Head of caudate nucleus (tissue), 42 donors: ENCODE data around the gene PLEKHG4.

Source experiments
- DNase-seq, 42 donors: peaks; one replicate each; pipeline versions ENCODE4 v3.0.0 to v3.0.0-alpha.2; 2020 to 2021; ENCODE audit warnings: mixed read lengths in 7 of 42
- intact Hi-C: fragments of 100-400 bp; cut with DNase I; formaldehyde crosslinking; loops from one replicate; pipeline ENCODE4 v1.15.0; 2022

The PLEKHG4 gene

DNA sequence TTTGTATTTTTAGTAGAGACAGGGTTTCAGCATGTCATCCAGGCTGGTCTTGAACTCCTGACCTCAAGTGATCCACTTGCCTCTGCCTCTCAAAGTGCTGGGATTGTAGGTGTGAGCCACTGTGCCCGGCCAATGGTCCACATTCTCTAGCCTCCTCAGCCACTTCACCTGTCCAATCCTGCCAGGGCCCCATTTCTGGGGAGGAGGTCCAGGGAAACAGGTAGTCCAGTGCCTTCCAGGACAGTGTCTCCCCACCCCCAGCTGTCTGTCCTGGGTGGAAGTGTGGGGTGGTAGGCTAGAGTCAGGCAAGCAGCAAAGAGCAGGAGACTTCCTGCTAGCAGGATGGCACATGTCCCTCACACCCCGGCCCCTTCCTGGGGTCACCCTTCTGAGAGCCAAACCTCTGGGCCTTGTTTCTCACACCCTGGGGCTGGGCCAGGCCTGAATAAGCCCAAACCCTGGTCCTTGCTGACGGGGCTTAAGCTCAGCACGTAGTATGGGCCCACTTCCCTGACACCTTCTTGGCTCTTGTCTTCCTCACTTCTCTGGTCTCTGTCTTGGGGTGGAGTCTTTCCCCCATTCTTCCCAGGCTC, 37.1 kb upstream of the PLEKHG4 start:
- no peak for DNase-seq
- intact Hi-C loops = no loop called here

DNA sequence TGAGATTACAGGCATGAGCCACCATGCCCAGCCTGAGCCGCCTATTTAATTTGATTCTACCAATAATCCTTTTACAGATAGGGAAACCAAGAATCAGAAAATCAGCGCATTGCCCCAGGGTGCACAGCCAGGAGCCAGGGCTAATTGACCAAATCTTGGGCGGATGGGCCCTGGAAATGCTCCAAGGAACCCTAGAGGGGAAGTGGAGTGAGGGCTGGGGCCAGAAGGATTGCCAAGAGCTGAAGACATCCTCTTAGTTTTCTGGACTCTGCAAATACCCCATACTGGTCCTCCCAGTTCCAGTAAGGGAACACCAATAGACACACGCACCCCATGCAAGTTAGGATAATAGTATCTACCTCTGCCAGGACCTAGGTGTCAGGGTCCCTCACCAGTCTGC, 35.9 kb upstream of the PLEKHG4 start:
- intact Hi-C loops = no loop called here
- DNase-seq = peak in 8 of 42 donors; percentile 27 to 62 (median 44)

DNA sequence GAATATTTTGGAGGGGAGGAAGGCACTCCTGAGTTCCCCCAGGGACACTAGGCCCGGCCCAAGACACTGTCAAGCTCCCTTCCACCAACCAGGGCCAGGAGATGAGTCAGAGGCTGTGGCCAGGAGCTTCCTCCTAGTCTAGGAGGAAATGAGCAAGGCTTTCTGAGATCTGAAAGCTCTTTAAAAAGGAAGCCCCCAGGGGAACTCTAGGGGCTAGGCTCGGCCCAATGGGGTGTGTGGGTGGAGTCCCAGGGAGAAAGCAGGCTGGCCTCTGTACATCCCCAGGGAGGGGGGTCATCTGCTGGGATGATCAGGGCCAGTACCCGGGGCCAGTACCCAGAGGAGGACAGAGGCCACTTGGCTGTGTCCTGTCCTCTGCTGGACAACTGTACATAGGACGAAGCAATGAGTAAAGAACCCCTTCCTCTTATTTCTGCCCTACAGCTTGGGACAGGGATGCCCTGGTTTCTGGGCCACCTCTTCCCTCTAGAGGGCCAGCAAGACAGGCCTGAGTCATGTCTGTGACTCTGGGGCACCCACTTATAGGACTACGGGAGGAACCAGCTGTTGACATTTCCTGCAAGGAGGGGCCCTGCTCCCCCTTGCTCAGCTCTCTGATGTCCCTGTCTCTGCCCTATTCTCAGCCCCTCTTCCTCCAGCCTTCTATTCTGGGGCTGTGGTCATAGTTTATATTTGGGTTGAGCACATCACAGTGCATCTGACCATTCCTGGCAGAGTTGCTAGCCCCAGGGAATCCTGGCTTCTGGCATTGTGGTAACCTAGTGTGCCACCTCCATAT, 34.7 kb upstream of the PLEKHG4 start:
- DNase-seq = peak in 30 of 42 donors; percentile 18 to 77 (median 50)
- intact Hi-C loops = no loop called here

DNA sequence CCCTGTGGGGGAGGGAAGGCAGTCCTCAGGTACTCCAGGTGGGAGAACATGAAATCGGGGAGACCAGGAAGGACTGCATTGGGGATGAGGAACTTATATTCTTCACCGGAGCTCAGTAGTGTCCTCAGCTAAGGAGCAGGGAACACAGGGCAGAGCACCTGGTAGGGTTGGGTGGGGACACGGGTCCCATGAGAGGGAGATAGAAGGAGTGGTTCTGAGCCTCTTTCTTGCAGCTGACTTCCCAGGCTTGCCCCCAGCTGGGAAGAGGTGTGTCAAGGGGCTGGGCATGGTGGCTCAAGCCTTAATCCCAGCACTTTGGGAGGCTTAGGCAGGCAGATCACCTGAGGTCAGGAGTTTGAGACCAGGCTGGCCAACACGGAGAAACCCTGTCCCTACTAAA, 34.1 kb upstream of the PLEKHG4 start:
- intact Hi-C loops = no loop called here

DNA sequence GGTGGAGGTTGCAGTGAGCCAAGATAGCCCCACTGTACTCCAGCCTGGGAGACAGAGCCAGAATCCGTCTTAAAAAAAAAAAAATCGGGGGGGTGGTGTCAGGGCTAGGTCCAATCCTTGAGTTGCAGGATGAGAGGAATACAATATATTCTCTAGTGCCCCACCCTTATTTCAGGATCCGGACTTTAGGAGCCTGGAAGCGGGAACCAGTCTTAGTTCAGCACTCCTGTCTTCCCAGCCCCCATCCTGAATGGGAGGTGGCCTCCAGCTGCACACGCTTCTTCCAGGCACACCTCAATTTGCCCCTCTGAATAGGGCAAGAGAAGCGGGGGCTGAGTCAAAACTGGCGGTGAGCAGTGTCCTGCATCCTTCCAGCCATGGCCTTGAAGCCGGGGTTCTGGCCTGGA, 33.7 kb upstream of the PLEKHG4 start:
- peak in 1 of 42 donors; percentile 37 for DNase-seq
- intact Hi-C loops = no loop called here

More for the DNA sequence above, 34.1 kb upstream of the PLEKHG4 start:
- DNase-seq = no peak

DNA sequence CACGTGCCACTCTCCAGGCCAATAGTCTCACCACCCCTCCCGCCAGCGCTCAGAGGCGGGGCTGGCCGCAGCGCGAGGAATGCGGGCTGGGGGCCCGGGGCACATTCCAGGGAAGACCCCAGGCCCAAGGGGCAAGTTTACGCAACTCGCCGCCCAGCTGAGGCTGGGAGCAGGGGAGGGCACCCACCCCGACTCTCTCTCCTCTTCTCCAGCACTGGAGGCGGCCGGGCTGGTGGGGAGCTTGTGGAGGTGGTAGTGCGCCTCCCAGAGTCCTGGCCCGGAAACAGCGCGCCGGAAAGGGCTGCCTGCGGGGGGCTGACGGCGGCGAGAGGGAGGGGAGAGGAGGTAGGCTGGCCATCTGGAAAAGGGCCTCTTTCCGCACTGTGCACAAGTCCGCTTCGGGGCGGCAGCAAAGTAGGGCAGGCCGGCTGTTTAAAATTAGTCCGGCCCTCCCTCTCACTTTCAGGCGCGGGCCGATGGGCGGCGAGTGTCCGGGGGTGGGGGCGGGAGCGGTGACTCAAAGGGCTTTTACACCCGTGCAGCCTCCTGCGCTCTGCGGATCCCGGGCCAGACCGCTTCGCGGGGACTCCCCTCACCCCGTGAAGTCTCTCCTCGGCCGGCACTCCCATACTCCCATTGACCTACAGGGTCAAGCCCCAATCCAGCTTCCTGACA, 33.1 kb upstream of the PLEKHG4 start:
- intact Hi-C loops = no loop called here
- peak in 40 of 42 donors; percentile 24 to 81 (median 66) for DNase-seq

DNA sequence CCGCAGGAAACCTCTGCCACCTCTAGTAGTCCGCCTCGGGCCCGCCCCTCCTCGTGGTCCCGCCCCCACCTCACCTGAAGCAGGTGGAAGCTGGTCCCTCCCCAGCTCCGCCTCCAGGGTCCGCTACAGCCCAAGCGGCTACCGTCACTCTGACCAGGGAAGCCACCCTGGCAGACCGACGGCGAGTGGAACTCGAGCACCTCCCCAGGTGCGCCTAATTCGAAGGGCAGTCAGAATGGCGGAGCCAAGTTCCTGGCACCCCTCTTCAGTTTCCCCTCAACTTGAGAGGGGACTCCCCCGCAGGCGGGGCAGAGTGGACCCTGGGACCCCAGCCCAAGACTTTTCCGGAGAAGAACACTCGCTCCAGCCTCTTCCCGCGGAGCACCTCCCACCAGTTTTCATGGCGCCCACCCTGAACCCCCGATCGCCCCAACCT, 32.6 kb upstream of the PLEKHG4 start:
- intact Hi-C loops = no loop called here
- peak in 7 of 42 donors; percentile 17 to 46 (median 33) for DNase-seq

DNA sequence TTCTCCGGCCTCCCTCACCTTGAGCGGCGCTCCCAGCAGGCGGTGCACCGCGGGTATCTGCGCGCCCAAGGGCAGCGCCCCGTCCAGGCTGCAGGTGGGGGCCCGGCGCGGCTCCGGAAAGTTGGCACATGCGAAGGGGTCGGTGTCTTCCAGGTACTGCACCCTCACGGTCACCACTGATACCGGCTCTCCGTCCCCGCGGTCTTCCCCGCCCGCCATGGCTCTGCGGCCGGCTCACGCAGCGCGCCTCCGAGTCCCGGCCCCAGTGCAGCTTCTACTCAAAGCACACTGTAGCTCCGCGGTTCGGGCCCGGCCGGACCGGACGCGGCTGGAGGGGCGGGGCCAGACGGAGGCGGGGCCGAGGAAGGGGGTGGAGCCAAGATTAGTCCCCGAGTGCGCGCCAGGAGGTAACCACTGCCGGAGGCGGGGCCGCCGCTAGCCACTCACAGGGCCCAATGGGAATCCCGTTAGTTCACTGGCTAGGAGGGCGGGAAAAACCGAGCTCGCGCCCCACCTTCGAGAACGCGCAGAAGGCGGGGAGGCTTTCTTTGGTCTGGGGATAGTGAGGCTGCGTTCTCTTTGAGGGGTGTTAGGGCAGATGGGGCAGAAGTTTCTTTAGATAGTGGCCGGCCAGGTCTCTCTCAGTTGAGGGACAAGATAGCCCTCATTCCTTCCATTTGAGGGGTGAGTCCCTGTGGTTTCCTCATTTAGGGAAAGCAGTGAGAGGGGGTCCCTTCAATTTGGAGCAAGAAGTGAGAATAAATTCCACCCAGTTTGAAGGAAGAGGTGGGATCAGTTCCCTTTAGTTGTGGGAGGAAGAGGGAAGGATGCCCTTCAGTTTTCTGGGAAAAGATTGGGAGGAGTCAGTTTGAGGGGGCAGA, 31.9 kb upstream of the PLEKHG4 start, which contains the start of gene FHOD1:
TSS of gene FHOD1 (minus strand) at position 290 of the 881 bp plus-strand sequence. CDS start at position 219, 71 bp downstream.
- intact Hi-C loops = no loop called here
- DNase-seq = peak; percentile 89 to 98 (median 96)

DNA sequence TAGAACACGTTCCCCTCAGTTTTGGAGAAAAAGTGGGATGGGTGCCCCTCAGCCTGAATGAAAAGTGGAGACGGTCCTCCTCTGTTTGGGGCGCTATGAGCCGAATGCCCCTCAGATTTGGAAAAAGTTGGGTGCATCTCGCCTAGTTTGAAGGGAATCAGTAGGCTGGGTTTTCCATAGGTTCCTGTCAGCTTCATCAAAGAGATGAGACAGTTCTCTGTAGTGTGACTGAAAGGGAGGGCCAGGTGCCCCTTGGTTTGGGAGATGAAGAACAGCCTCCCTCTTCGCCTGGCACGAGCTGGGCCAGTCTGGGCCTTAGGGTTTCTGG, 31.3 kb upstream of the PLEKHG4 start:
- no peak for DNase-seq
- intact Hi-C loops = no loop called here

DNA sequence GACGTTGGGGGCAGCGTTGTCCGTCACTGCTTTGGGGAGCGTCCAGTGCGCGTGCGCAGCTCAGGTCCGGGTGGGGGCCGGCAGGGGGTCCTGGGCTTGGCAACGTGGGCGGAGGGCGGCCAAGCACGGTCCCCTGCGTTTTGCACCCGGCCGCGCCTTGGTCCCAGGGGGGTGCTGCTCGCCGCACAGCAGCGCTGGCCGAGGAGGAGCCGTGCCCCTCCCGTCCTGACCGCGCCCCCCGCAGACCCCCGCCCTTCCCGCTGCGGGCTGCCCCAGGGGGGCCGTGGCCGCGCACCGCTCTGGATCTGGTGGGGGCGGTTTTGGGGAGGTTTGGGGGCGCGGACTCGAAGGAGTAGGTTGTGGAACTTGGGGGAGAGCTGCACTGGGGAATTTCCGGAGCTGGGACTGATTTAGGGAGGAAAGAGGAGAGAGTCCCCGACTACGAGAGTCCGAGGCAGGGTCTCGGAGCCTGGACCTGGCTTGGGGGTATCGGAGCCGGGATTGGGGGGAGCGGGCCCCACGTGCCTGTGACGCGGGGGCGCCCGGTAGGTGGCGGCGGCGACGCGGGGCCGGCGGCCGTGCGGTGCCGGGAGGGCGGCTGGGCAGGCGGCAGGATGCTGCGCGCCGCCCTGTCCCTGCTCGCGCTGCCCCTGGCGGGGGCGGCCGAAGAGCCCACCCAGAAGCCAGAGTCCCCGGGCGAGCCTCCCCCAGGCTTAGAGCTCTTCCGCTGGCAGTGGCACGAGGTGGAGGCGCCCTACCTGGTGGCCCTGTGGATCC, 30.7 kb upstream of the PLEKHG4 start, which contains the start of gene SLC9A5:
TSS of gene SLC9A5 (plus strand) at position 579 of the 777 bp plus-strand sequence. CDS start at position 615, 36 bp downstream.
- DNase-seq = peak in 16 of 42 donors; percentile 14 to 63 (median 42)
- intact Hi-C loops = no loop called here

DNA sequence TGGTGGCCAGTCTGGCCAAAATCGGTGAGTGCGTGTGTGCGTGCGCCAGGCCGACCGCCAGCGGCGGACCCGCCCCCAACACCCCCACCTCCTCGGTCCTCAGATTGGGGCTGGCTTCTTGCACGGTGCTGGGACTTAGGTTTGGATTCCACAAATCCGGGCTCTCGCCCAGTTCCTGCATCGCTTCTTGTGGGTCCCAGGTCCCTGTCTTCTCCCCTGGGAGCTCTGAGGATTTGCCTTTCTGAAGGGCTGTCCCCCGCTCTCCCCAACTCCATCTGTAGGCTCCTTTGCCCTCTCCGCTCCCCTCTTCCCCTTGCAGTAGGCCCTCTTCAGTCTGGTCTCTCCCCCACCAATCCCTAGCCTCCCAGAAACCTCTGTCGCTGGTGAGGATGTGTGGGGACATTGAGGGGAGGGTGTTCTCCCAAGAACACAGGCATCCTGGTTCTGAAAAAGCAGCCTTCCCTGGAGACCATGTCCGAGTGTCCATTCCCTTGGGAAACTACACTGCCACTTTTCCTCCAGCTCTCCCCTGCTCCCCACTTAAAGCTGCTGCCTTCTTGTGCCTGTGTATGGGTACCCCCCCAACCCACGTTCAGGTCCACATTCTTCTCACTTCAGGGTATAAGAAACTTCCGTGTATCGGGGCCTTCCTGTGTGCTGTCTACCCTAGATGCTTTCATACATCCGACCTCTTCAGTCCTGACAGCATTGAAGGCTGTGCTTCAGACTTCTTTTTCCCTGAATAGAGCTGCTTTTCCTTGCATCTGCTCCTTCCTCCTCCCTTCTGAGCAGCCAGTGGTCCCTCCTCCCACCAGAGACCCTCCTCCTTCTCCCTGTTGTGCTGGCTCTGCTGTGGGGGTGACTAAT, 29.9 kb upstream of the PLEKHG4 start:
- intact Hi-C loops = loop anchor here (10.0 kb wide), 1 partner anchor 155 kb away; no protein-coding TSS in a partner anchor
- DNase-seq = peak in 5 of 42 donors; percentile 15 to 39 (median 30)

DNA sequence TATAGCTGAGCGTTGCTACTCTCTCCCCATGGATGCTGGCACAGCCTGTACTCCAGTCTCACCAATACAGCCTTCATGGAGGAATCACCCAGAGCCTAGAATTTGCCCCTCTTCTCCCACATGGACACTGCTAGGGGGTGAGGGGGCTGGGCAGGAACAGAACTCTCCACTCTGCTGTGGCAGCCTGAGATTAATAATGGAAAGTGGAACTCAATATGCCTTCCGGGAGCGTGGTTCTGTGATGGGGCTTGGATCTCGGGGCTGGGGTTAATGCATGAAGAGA, 29.3 kb upstream of the PLEKHG4 start:
- DNase-seq = peak in 1 of 42 donors; percentile 54
- intact Hi-C loops = loop anchor here (10.0 kb wide), 1 partner anchor 155 kb away; no protein-coding TSS in a partner anchor

DNA sequence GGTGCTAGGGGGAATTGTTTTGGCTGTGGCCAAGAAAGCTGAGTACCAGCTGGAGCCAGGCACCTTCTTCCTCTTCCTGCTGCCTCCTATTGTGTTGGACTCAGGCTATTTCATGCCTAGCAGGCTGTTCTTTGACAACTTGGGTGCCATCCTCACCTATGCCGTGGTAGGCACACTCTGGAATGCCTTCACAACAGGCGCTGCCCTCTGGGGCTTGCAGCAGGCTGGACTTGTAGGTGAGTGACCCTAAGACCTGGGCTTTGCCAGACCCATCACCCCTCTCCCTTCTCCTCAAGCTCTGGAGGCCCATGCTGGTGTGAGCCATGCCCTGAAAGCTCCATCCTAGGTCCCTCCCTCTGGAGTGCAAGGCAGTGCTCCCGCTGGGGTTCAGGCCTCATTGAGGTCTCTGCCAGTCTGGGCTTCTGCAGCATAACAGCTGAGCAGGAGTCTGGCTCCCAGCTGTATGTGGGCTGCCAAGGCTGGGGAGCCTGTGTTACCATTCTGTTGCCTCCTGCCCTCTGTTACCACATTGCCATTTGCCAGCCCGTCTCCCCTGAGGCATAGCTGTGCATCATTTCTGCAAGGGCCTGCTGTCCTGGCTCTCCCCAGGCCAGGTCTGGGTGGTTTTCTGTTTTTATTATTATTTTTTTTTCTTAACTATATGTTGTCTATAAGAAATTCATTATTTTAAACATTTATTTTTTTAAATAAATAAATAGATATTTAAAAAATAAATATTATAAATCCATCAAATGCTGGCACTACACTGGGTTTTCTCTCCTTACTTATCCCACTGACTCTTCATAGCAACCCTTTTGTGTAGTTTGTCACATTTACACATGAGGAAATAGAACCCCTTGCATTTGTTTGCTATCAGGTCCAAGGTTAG, 26.5 kb upstream of the PLEKHG4 start:
- DNase-seq = peak in 7 of 42 donors; percentile 19 to 51 (median 39)
- intact Hi-C loops = loop anchor here (10.0 kb wide), 1 partner anchor 152 kb away; no protein-coding TSS in a partner anchor

DNA sequence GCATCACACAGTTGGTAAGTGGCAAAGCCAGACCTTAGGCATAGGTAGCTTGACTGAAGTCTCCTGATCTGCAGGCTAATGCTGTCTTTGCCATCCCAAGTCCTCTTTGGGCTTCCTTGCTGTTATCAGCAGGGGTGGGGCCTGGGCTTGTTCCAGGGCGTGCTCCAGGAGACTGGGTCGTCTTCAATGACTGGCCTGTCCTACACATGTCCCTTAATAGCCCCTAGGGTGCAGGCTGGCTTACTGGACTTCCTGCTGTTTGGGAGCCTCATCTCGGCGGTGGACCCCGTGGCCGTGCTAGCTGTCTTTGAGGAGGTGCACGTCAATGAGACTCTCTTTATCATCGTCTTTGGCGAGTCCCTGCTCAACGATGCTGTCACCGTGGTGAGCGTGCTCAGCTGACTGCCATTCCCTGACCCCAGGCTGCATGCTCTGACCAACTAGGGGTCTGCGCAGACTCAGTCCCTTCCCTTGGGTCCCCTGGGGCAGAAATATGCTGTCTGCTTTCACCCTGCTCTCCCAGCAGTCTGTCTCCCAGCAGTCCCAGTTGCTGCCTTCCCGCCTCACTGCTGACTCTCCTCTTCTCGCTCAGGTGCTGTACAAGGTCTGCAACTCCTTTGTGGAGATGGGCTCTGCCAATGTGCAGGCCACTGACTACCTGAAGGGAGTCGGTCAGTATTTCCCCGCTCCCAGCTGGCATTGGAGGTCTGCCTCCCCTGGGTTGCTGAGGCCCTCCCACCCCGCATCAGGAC, 24.4 kb upstream of the PLEKHG4 start:
- intact Hi-C loops = loop anchor here (10.0 kb wide), 1 partner anchor 150 kb away; no protein-coding TSS in a partner anchor
- no peak for DNase-seq

DNA sequence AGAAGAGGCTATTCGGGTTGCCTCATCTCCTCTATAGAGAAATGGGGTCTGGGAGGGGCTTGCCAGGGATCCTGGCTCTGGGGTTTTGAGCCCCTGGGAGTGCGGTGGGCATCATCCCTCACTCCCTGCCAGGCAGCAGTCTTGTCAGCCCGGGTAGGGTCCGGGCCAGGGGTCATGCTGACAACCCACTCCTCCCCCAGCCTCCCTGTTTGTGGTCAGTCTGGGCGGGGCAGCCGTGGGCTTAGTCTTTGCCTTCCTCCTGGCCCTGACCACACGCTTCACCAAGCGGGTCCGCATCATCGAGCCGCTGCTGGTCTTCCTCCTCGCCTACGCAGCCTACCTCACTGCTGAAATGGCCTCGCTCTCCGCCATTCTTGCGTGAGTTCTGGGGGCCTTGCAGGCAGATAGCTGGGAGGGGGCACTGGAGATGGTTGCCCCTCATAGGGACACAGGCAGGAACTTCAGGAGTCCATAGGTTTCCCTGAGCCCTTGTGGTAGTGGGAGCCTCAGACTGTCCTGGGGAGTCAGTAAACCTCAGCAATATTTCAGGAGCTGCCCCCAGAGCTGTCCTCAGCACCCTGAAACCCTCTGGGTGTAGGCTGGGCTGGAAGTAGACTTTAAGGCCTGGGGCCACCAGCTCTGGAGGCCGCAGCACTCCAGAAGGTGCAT, 23.6 kb upstream of the PLEKHG4 start:
- intact Hi-C loops = loop anchor here (10.0 kb wide), 1 partner anchor 149 kb away; no protein-coding TSS in a partner anchor
- no peak for DNase-seq
